ENCODE data around the gene DDX25.

DNA sequence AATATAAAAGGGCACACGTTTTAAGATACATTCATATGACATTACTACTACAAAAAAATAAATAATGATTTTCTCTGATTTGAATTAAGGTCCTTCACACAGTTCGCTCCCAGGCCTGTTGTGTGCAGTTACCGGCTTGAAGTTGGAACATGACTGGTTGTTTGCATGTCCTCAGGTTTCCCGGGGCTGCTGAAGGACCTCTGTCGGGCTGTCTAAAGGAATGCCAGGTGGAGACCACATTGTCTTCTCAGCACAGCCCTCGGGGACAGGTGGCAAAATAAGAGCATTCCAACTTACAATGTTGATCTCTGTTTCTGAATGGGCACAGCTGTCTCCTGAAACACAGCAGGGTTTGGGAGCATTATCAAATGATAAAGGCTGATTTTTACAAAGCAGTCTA lies 56.5 kb downstream of the DDX25 start:
- TF ChIP-seq, protein P1, sequence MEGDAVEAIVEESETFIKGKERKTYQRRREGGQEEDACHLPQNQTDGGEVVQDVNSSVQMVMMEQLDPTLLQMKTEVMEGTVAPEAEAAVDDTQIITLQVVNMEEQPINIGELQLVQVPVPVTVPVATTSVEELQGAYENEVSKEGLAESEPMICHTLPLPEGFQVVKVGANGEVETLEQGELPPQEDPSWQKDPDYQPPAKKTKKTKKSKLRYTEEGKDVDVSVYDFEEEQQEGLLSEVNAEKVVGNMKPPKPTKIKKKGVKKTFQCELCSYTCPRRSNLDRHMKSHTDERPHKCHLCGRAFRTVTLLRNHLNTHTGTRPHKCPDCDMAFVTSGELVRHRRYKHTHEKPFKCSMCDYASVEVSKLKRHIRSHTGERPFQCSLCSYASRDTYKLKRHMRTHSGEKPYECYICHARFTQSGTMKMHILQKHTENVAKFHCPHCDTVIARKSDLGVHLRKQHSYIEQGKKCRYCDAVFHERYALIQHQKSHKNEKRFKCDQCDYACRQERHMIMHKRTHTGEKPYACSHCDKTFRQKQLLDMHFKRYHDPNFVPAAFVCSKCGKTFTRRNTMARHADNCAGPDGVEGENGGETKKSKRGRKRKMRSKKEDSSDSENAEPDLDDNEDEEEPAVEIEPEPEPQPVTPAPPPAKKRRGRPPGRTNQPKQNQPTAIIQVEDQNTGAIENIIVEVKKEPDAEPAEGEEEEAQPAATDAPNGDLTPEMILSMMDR (IDR thresholded peaks at IDR 0.05 in 4 of 5, conservative IDR thresholded peaks at IDR 0.05 in 1 of 5), result no peak
- TF ChIP-seq POLR2A (IDR thresholded peaks at IDR 0.05), result no peak
